HG02678 (cell line): ENCODE results near the gene PWWP3B.
"Not testable (repeated sequence)": the region's sequence is repeated elsewhere in the genome, so short reads cannot be mapped to it uniquely, and the experiment has no call there.

Source experiments
- ATAC-seq: cut with Tn5 transposase; IDR thresholded peaks from one replicate; pipeline ENCODE4 v1.9.1; 2021; ENCODE audit warnings: mild to moderate bottlenecking, moderate library complexity; ENCODE audit not compliant: unreplicated experiment

PWWP3B gene

DNA sequence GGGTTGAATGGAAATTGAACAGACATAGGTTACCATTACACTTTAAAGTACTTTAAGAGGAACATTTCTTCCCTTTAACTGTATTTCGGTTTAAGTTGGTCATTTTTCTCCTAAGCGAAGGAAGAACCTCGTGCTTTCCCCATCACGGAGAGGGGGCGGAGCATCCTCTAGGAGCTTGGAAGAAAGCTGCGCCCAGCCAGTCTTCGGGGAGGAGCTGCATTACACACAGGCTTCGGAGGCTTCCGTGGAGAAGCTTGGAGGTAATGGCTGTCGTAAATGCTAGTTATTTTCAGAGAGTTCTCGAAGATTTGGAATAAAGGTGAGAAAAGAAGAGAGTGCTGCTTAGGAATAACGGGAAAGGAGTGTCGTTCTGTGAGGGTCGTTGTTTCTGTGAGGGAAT, at the start of gene PWWP3B:
TSS of gene PWWP3B (plus strand) at position 199 of the 400 bp plus-strand sequence. CDS start 37,128 bp downstream, outside the sequence.
- no peak for ATAC-seq

- no peak for ATAC-seq
Observed at GRCh38 chrX:106139048-106139447, 29.1 kb upstream of the PWWP3B start.

- no peak for ATAC-seq
Observed at GRCh38 chrX:106144755-106145639, 23.1 kb upstream of the PWWP3B start.

- ATAC-seq = no peak
Observed at GRCh38 chrX:106150701-106151100, 17.4 kb upstream of the PWWP3B start.

- no peak for ATAC-seq
Observed at GRCh38 chrX:106159861-106160282, 8.2 kb upstream of the PWWP3B start.

DNA sequence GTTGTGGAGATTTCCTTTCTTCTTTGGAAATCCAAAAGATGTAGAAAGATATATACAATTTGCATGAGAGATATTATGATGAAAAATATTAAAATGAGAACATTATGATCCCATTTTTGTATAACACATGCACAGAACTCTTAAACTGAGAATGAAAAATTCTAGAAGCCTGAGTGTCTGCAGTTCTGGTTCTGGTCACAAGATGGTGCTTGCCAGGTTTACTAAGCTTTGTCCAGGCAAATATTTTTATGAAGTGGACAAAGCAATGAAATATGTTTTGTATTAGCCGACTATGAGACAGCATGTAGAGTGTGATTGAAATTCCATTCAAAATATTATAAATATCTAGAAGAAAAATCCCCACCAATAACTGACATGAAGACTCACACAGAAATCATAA, 2.2 kb downstream of the PWWP3B start:
- no peak for ATAC-seq

DNA sequence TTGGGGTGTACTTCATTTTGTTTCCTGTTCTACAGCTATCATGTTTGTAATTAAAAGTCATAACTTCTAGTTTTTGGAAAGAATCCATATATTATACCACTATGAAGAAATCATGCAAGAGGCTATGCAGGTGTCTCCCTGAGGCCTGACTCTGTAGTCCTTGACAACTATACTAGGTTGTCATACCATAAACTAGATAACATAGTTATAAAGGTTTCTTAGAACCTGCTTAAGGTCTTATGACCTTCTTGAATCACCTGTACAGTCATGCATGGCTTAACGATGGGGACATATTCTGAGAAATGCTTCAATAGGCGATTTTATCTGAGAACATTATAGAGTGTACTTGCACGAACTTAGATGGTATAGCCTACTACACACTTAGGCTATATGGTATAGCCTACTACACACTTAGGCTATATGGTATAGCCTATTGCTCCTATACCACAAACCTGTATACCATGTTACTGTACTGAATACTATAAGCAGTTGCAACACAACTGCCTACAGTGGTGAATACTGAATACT, 3.3 kb downstream of the PWWP3B start:
- no peak for ATAC-seq

DNA sequence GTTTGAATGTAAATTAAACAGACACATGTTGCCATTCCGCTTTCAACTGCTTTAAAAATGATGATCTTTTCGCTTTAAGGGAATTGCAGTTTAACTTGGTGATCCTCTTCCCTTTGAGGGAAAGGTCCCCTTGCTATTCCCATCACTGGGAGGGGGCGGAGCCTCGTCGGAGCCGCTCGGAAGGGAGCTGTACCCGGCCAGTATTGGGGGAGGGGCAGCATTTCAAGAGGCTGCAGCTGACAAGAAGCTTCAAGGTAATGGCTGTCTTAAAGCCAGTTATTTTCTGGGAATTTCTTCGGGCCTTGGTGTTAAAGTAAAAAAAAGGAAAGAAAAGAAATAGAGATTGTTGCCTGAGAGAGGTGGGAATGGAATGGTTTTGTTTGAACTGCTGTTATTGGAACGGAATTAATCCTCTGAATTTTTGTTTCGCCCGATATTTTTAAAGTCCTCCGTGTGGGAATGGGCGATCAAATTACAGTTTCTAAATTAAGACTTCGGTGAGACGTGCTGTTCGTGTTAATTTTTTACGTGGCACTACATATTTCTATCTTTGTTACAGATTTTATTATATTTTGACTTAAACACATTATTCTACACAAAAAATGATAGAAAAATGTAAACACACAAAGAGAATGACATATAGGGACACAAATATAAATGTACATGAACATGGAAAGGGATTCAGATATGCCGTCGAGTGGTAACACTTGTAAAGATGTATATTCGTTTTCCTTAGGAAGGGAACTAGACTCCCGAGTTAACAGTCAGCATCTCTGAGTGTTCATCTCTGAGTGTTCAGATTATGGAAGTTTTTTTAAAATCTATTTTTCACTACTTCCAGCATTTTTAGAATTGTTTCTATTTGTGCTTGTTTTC, 9.2 kb downstream of the PWWP3B start:
- ATAC-seq = no peak

DNA sequence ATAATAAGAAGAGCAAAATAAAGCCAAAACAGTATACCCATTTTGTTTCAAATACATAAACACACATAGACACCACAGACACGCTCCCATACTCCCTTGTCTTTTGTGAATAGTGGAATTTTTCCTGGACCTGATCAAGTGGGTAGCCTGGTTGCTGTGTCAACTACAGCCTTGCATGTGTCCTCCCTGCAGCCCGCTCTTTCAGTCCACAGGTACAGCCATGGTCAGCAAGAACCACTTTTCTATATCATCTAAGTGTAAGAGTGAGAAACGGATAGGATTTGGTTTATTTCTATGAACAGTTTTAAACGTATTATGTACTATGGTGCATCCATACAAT, 9.8 kb downstream of the PWWP3B start:
- ATAC-seq = no peak

- ATAC-seq = no peak
Observed at GRCh38 chrX:106178826-106179225, 10.7 kb downstream of the PWWP3B start.

DNA sequence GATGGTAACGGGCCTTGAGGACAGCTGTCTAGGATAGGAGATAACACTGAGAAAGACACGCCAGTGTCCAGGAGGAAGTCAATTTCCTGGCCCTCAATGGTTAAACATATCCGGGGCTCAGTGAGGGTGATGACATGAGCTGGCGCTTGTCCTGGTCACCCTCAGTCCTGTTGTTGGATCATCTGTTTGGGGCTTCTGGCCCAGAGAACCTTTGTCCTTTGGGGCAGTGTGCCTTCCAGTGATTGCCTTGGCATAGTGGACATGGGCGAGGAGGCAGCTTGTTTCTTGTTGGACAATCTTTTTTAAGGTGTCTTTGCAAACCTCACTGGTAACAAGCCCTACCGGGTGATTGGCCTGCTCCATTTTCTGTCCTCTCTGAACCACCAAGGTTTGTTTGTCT, 15.6 kb downstream of the PWWP3B start:
- not testable (repeated sequence) for ATAC-seq

DNA sequence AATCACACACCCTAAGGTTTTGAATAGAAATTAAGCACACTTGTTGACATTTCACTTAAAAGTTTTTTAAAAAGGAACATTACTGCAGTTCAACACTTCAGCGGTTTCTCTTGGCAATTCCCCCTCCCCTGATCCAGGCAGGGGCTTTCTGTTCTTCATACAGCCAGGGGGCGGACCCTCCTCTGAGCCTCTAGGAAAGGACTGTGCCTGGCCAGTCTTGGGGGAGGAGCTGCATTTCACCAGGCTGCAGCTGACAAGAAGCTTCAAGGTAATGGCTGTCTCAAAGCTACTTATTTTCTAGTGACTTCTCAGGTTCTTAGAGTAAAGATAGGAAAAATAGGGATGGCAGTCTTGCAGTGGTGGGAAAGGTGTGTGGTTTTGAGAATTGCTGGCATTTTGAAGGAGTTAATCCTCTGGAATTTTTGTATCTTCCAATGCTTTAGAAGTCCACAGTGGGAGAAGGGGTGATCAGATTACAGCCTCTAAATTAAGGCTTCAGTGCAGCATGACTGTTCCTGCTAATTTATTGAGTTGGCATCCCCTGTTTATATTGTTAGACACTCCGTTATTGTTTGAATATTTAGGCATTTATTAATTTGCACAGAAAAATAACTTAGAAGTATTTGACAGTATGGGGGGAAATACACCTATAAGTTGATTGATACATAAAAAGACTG, 33.5 kb downstream of the PWWP3B start:
- ATAC-seq = no peak

DNA sequence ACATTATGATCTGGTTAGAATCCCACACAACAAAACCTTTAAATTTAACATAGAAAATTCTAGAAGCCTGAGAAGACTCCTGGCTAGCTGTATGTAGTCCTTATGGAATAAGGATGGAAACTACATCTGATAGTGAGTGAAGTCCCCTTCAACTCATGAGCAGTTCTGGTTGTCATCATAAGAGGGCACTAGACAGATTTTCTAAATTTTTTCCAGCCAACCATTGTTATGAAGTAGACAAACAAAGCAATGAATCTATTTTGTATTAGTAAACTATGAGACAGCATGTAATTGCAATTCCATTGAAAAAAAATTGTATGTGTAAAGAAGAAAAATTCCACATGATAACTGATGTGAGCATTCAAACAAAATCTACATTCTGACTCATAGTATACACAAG, 35.2 kb downstream of the PWWP3B start:
- ATAC-seq = no peak

- ATAC-seq = no peak
Observed at GRCh38 chrX:106208154-106208553, 40.0 kb downstream of the PWWP3B start.
